Activated naive CD4-positive, alpha-beta T cell treated with Interleukin-2 at 50 U/mL for 16 hours (primary cell): ENCODE results near the gene SIK2.

ENCODE experiments used
- DNase-seq: peaks from one replicate; pipeline ENCODE4 v3.0.0-alpha.2; 2020

The SIK2 gene

GRCh38 chr11:111734101-111734953 is 132.1 kb downstream of the SIK2 start:
- DNase-seq, result no peak

GRCh38 chr11:111734954-111735261 is 132.7 kb downstream of the SIK2 start:
- DNase-seq, result no peak

GRCh38 chr11:111735262-111736116 is 133.2 kb downstream of the SIK2 start:
- DNase-seq, result no peak

- DNase-seq, result no peak
These were observed 133.9 kb downstream of the SIK2 start for GRCh38 chr11:111736181-111736590.

- DNase-seq, result no peak
These were observed 134.6 kb downstream of the SIK2 start for GRCh38 chr11:111736621-111737443.

GRCh38 chr11:111737444-111738210 is 135.4 kb downstream of the SIK2 start:
- DNase-seq, result no peak

DNA sequence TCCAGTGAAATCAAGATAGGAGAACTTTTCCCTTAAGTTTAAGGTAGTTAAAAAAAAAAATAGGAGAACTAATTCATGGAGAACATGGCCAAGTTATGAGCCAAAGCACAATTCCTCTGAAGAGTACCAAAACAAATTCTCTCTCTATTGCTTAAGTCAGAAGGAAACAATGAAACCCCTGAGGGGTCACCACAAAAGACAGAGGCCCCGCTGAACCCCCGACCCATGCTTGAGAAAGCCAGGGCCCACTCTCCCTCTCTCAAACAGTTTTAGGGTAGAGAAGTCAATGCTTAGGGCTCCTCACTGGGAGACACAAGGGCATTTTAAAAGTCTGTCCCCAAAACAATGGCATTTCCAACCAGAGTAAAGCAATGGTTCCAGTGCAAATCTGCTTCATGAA is 137.1 kb downstream of the SIK2 start:
- no peak for DNase-seq

- DNase-seq, result no peak
These were observed 139.5 kb downstream of the SIK2 start for GRCh38 chr11:111741751-111742150.

GRCh38 chr11:111743700-111744099 is 141.5 kb downstream of the SIK2 start:
- DNase-seq, result no peak

GRCh38 chr11:111745719-111746504 is 143.7 kb downstream of the SIK2 start:
- no peak for DNase-seq

DNA sequence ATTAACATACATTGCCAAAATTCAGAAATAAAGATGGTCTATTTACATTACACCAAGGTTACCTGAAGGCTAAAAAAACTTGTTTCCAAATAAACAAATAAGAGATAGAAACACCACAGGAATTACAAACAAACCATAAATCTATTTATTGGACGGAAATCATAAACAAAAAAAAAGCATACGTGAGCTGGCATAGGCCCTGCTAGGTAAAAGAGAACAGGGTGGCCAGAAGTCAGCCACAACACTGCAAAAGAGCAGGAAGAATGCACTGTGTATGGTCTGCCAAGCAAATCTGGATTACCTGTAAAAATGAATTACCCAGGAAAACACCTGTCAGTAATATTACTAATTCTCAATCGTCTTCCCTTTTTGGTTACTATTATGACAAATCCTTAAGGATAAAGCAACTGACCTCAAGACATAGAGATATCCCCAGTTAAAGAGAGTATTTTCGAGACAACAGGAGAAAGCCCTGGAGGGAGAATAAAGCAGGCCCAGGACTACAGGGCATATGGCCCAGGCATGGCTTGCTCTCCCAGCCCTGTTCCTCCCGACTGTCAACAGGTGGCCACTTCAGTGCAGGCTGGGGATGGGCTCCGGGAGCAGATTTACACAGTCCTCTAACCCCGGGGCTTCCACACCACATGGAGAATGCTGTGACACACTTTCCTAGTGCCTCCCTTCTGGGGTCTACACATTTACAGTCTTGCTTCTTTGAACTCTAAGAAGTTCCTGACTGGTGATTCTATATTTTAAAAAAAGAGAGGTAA is 146.0 kb downstream of the SIK2 start:
- DNase-seq, result no peak

DNA sequence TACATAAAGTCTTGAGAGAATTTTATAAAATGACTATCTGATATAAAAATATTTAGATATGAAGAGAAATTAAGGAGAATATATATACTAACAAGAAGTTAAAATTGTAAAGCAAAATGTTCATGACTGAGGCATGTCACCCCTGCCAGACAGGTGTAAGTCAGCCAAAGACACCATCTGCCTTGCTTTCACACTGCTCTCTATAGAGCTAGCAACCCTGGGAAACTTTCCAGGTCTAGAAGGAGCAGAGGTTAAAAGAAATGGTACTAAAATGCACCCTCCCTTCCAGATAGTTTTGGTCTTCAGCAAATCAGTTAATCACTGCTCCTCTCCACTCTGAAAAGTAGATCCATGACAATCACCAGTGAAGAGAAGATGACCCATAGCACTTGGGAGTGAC is 147.4 kb downstream of the SIK2 start:
- DNase-seq, result no peak

DNA sequence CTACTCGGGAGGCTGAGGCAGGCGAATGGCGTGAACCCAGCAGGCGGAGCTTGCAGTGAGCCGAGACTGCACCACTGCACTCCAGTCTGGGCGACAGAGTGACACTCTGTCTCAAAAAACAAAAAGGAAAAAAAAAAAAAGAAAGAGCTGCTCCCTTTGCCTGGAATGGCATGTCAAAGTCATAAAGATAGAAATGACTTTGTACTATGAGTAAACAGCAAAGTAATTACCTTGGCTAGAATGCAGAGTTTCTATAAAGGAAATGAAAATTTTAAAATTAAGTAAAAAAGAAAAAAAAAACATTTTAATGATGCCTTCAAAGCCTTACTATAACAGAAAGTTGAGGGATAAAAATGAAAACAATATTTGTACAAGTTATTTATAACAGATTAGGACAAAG is 153.8 kb downstream of the SIK2 start:
- no peak for DNase-seq

- DNase-seq, result no peak
These were observed 157.1 kb downstream of the SIK2 start for GRCh38 chr11:111759376-111759775.

DNA sequence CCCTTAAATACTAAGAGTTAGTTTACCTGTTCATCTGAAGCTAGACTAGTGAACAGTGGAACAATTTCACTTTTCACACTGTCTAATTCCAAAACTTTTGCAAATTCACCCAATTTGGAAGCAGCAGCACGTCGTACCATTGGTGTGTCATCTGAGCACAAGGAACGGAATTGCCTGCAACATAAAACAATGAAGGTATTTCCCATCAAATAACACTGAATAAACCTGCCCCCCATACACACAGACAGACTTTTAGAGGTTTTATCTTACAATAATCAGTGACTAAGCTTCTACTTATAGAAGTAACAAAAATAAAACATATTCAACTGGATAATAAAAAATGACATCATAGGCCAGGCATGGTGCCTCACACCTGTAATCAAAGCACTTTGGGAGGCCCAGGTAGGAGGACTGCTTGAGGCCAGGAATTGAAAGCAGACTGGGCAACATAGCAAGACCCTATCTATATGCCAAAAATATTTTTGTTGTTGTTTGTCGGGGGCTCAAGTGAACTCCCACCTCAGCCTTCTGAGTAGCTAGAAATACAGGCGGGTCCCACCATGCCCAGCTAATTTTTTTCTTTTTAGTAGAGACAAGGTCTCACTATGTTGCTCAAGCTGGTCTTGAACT is 157.6 kb downstream of the SIK2 start:
- no peak for DNase-seq

DNA sequence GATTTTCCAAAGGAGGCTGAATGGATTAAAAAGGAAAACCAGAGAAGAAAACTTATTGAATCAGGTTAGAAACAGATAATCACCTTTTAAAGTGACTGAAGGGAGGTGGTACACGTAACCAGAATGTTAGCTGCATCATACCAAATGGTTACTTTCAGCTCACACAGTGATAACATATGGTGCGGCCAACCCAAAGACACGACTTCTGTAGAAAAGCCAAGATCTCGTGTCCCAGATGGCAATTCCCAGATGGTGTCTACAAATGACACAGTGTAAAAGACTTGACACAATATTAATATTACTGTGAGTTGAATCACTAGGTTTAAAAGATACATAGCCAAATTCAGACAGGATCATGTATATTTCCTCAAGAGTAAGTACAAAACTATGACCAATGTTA is 158.8 kb downstream of the SIK2 start:
- DNase-seq, result no peak

- no peak for DNase-seq
These were observed 160.3 kb downstream of the SIK2 start for GRCh38 chr11:111762526-111762925.

DNA sequence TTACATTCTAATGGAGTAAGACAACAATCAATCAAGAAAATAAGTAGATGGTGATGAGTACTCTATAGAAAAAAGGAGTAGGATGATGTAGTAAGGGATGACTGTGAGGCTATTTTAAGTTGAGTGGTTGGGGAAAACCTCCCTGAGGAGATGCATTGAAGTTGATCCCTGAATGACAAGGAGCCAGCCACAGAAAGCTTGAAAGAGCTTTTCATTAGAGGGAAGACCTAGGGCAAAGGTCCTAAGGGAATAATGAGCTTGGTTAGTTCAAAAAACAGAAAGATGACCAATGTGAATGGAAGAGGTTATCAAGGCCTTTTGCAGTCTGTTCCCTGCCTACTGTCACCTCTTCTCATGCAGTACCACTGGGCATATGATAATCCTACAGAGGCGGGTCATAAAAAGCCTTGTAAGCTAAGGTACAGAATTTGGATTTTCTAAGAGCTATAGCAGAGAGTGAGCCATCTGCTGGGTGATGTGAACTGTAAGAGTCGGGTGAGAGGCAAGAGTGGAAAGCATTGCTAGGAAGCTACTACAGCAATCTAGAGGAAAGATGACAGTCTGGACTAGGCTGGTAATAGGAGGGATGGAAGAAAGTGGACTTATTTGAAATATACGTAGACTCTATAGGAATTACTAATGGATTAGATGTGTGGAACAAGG is 160.9 kb downstream of the SIK2 start:
- no peak for DNase-seq

GRCh38 chr11:111764621-111765020 is 162.4 kb downstream of the SIK2 start:
- DNase-seq, result no peak
